LNCaP clone FGC (cell line): ENCODE data around the gene FOS.

Experiments used
- DNase-seq: peaks from one replicate; pipeline ENCODE4 v3.0.0-alpha.2; 2011; ENCODE audit warnings: low read depth
- H3K4me3 ChIP-seq: 2 replicates; pipeline ENCODE4 v1.5.1; 2011; ENCODE audit warnings: mild to moderate bottlenecking, low read depth, low read length, control low read depth
- TF ChIP-seq, protein P1 (sequence below): IDR thresholded peaks from 2 replicates; pipeline ENCODE4 v1.5.1; 2012; ENCODE audit warnings: mild to moderate bottlenecking; ENCODE audit not compliant: control insufficient read depth, insufficient read depth; ENCODE audit errors: extremely low read depth

The FOS gene

DNA sequence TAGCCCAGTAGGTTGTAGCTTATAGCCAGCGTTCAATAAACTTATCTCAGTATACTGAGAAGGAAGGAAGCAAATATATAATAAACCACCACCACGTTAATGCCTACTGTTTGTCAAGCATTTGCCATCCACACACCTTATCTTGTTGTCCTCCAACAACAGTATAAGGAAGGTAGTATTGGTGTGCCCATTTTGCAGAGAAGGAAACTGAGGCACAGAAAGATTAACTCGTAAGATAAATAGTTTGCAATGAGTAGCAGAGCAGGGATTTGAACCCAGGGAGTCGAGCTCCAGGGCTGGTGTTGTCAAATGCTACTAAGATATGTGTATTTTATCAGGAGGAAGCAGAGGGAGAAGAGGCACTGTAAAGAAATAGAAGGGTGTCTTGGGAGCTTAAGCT, 27.8 kb upstream of the FOS start:
- H3K4me3 ChIP-seq: no peak overlapping the region
- TF ChIP-seq, protein P1, sequence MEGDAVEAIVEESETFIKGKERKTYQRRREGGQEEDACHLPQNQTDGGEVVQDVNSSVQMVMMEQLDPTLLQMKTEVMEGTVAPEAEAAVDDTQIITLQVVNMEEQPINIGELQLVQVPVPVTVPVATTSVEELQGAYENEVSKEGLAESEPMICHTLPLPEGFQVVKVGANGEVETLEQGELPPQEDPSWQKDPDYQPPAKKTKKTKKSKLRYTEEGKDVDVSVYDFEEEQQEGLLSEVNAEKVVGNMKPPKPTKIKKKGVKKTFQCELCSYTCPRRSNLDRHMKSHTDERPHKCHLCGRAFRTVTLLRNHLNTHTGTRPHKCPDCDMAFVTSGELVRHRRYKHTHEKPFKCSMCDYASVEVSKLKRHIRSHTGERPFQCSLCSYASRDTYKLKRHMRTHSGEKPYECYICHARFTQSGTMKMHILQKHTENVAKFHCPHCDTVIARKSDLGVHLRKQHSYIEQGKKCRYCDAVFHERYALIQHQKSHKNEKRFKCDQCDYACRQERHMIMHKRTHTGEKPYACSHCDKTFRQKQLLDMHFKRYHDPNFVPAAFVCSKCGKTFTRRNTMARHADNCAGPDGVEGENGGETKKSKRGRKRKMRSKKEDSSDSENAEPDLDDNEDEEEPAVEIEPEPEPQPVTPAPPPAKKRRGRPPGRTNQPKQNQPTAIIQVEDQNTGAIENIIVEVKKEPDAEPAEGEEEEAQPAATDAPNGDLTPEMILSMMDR: no peak
- no peak for DNase-seq

- TF ChIP-seq, protein P1: no peak
- DNase-seq: no peak
- no peak overlapping the region for H3K4me3 ChIP-seq
Observed at GRCh38 chr14:75252254-75252837, 26.3 kb upstream of the FOS start.

GRCh38 chr14:75254381-75254822, 24.2 kb upstream of the FOS start:
- TF ChIP-seq, protein P1: no peak
- H3K4me3 ChIP-seq: peak overlapping the region; percentile 9
- peak; percentile 93 for DNase-seq

GRCh38 chr14:75254901-75255584, 23.6 kb upstream of the FOS start:
- no peak for DNase-seq
- TF ChIP-seq, protein P1: no peak
- H3K4me3 ChIP-seq: peak overlapping the region; percentile 9

GRCh38 chr14:75258079-75258802, 20.4 kb upstream of the FOS start:
- DNase-seq: no peak
- H3K4me3 ChIP-seq: peak overlapping the region; percentile 25; the same call in 1 of the 2 replicates
- TF ChIP-seq, protein P1: no peak

- TF ChIP-seq, protein P1: no peak
- peak overlapping the region; percentile 25; the same call in 1 of the 2 replicates for H3K4me3 ChIP-seq
- DNase-seq: peak; percentile 100
Observed at GRCh38 chr14:75258803-75259509, 19.7 kb upstream of the FOS start.
